BLaER1 (cell line): Measurements from ENCODE around the gene LY86.

Experiments
- H3K27ac ChIP-seq: shearing (Covaris generic); formaldehyde crosslinking; 2 replicates; pipeline ENCODE4 v1.8.1; 2022
- H3K27me3 ChIP-seq: shearing (Covaris generic); formaldehyde crosslinking; 2 replicates; pipeline ENCODE4 v1.8.1; 2022
- H3K36me3 ChIP-seq: shearing (Covaris generic); formaldehyde crosslinking; 2 replicates; pipeline ENCODE4 v1.8.1; 2022
- H3K4me1 ChIP-seq: shearing (Covaris generic); formaldehyde crosslinking; 2 replicates; pipeline ENCODE4 v1.8.1; 2022
- H3K4me2 ChIP-seq: shearing (Covaris generic); formaldehyde crosslinking; 2 replicates; pipeline ENCODE4 v1.8.1; 2022
- H3K4me3 ChIP-seq: shearing (Covaris generic); formaldehyde crosslinking; 2 replicates; pipeline ENCODE4 v1.8.1; 2022
- H3K9ac ChIP-seq: shearing (Covaris generic); formaldehyde crosslinking; 2 replicates; pipeline ENCODE4 v1.8.1; 2022
- H3K9me3 ChIP-seq: shearing (Covaris generic); formaldehyde crosslinking; 2 replicates; pipeline ENCODE4 v1.8.1; 2022
- H4K20me1 ChIP-seq: shearing (Covaris generic); formaldehyde crosslinking; 2 replicates; pipeline ENCODE4 v1.8.1; 2022
- Cebpa-rat ChIP-seq: shearing (Covaris generic); IDR thresholded peaks from 2 replicates; pipeline ENCODE4 v1.8.1; 2022

The LY86 gene

GRCh38 chr6:6674872-6675271 lies 86.4 kb downstream of the LY86 start:
- H3K4me3 ChIP-seq = no peak overlapping the region
- H3K36me3 ChIP-seq = no peaks in the 10 kb centered on the region
- no peak overlapping the region for H3K9ac ChIP-seq
- no peak for TF ChIP-seq Cebpa-rat
- peaks cover 43% of the 10 kb centered on the region for H3K4me1 ChIP-seq
- H4K20me1 ChIP-seq = no peaks in the 10 kb centered on the region
- H3K9me3 ChIP-seq = peaks cover 5% of the 10 kb centered on the region; the same call in 1 of the 2 replicates
- H3K27ac ChIP-seq = no peak overlapping the region
- no peaks in the 10 kb centered on the region for H3K27me3 ChIP-seq
- no peak overlapping the region for H3K4me2 ChIP-seq

GRCh38 chr6:6676910-6677441 lies 88.5 kb downstream of the LY86 start:
- peak overlapping the region; percentile 56; the same call in 1 of the 2 replicates for H3K9ac ChIP-seq
- peak overlapping the region; percentile 70 for H3K4me2 ChIP-seq
- peaks cover 5% of the 10 kb centered on the region; the same call in 1 of the 2 replicates for H3K9me3 ChIP-seq
- H4K20me1 ChIP-seq = no peaks in the 10 kb centered on the region
- peak overlapping the region; percentile 57; the same call in 1 of the 2 replicates for H3K27ac ChIP-seq
- no peak overlapping the region for H3K4me3 ChIP-seq
- H3K36me3 ChIP-seq = no peaks in the 10 kb centered on the region
- TF ChIP-seq Cebpa-rat = no peak
- no peaks in the 10 kb centered on the region for H3K27me3 ChIP-seq
- H3K4me1 ChIP-seq = peaks cover 58% of the 10 kb centered on the region

GRCh38 chr6:6678185-6678671 lies 89.7 kb downstream of the LY86 start:
- Histone ChIP-seq H3K36me3 (no peaks in the 10 kb centered on the region), H3K9me3 (no peaks in the 10 kb centered on the region), H3K4me2 (peak overlapping the region; percentile 70; the same call in 1 of the 2 replicates), H3K27ac (no peak overlapping the region), H3K4me1 (peaks cover 57% of the 10 kb centered on the region), H3K4me3 (no peak overlapping the region), H3K9ac (no peak overlapping the region), H3K27me3 (no peaks in the 10 kb centered on the region), H4K20me1 (no peaks in the 10 kb centered on the region)
- no peak for TF ChIP-seq Cebpa-rat

- Histone ChIP-seq H3K36me3 (no peaks in the 10 kb centered on the region), H3K4me2 (peak overlapping the region; percentile 61), H4K20me1 (no peaks in the 10 kb centered on the region), H3K9me3 (no peaks in the 10 kb centered on the region), H3K27me3 (no peaks in the 10 kb centered on the region), H3K27ac (no peak overlapping the region), H3K4me1 (peaks cover 56% of the 10 kb centered on the region), H3K9ac (no peak overlapping the region), H3K4me3 (no peak overlapping the region)
- no peak for TF ChIP-seq Cebpa-rat
These were observed 90.3 kb downstream of the LY86 start for GRCh38 chr6:6678811-6679210.

GRCh38 chr6:6679633-6680032 lies 91.1 kb downstream of the LY86 start:
- no peak overlapping the region for H3K27ac ChIP-seq
- peaks cover 62% of the 10 kb centered on the region for H3K4me1 ChIP-seq
- H4K20me1 ChIP-seq = no peaks in the 10 kb centered on the region
- no peaks in the 10 kb centered on the region for H3K9me3 ChIP-seq
- no peaks in the 10 kb centered on the region for H3K27me3 ChIP-seq
- H3K4me2 ChIP-seq = peak overlapping the region; percentile 61; the same call in 1 of the 2 replicates
- no peak for TF ChIP-seq Cebpa-rat
- no peak overlapping the region for H3K9ac ChIP-seq
- H3K36me3 ChIP-seq = no peaks in the 10 kb centered on the region
- H3K4me3 ChIP-seq = no peak overlapping the region

GRCh38 chr6:6680526-6680925 lies 92.0 kb downstream of the LY86 start:
- Histone ChIP-seq H3K27ac (no peak overlapping the region), H3K27me3 (no peaks in the 10 kb centered on the region), H3K36me3 (no peaks in the 10 kb centered on the region), H4K20me1 (no peaks in the 10 kb centered on the region), H3K9ac (no peak overlapping the region), H3K9me3 (no peaks in the 10 kb centered on the region), H3K4me1 (peaks cover 64% of the 10 kb centered on the region), H3K4me2 (no peak overlapping the region), H3K4me3 (no peak overlapping the region)
- no peak for TF ChIP-seq Cebpa-rat

GRCh38 chr6:6681075-6681849 lies 92.7 kb downstream of the LY86 start:
- no peak overlapping the region for H3K4me3 ChIP-seq
- H4K20me1 ChIP-seq = no peaks in the 10 kb centered on the region
- H3K27me3 ChIP-seq = no peaks in the 10 kb centered on the region
- peak overlapping the region; percentile 5 for H3K4me2 ChIP-seq
- peaks cover 64% of the 10 kb centered on the region for H3K4me1 ChIP-seq
- no peaks in the 10 kb centered on the region for H3K36me3 ChIP-seq
- no peak overlapping the region for H3K9ac ChIP-seq
- H3K9me3 ChIP-seq = no peaks in the 10 kb centered on the region
- TF ChIP-seq Cebpa-rat = no peak
- no peak overlapping the region for H3K27ac ChIP-seq

GRCh38 chr6:6682225-6682624 lies 93.7 kb downstream of the LY86 start:
- Histone ChIP-seq H3K27ac (no peak overlapping the region), H3K9me3 (no peaks in the 10 kb centered on the region), H3K4me2 (no peak overlapping the region; the same call in 1 of the 2 replicates), H3K36me3 (no peaks in the 10 kb centered on the region), H4K20me1 (no peaks in the 10 kb centered on the region), H3K9ac (no peak overlapping the region), H3K27me3 (no peaks in the 10 kb centered on the region), H3K4me3 (no peak overlapping the region), H3K4me1 (peaks cover 59% of the 10 kb centered on the region)
- no peak for TF ChIP-seq Cebpa-rat

- Histone ChIP-seq H4K20me1 (no peaks in the 10 kb centered on the region), H3K4me1 (peaks cover 43% of the 10 kb centered on the region), H3K4me3 (no peak overlapping the region), H3K27me3 (no peaks in the 10 kb centered on the region), H3K9ac (no peak overlapping the region), H3K36me3 (no peaks in the 10 kb centered on the region), H3K9me3 (no peaks in the 10 kb centered on the region), H3K4me2 (peak overlapping the region; percentile 56), H3K27ac (no peak overlapping the region)
- TF ChIP-seq Cebpa-rat = no peak
These were observed 95.7 kb downstream of the LY86 start for GRCh38 chr6:6683969-6684833.
